Fibroblast of the conjunctiva (primary cell): ENCODE measurements around the gene IRF5.
"Not testable (repeated sequence)": the region's sequence is repeated elsewhere in the genome, so short reads cannot be mapped to it uniquely, and the experiment has no call there.

ENCODE experiments used
- DNase-seq: peaks from one replicate; pipeline ENCODE4 v3.0.0-alpha.2; 2010; ENCODE audit warnings: low read depth

Gene IRF5

GRCh38 chr7:128939075-128939860 is 1.5 kb downstream of the IRF5 start:
- DNase-seq = no peak

GRCh38 chr7:128939861-128940410 is 2.2 kb downstream of the IRF5 start:
- no peak for DNase-seq

GRCh38 chr7:128940494-128941322 is 3.0 kb downstream of the IRF5 start:
- no peak for DNase-seq

GRCh38 chr7:128941323-128941890 is 3.7 kb downstream of the IRF5 start:
- no peak for DNase-seq

GRCh38 chr7:128941946-128942526 is 4.3 kb downstream of the IRF5 start:
- DNase-seq = no peak

- not testable (repeated sequence) for DNase-seq
Observed at GRCh38 chr7:128943251-128943650, 5.5 kb downstream of the IRF5 start.

- no peak for DNase-seq
Observed at GRCh38 chr7:128944487-128945236, 6.9 kb downstream of the IRF5 start.

- DNase-seq = no peak
Observed at GRCh38 chr7:128945668-128946366, 8.1 kb downstream of the IRF5 start.

GRCh38 chr7:128946936-128947830 is 9.5 kb downstream of the IRF5 start:
- no peak for DNase-seq

- DNase-seq = no peak
Observed at GRCh38 chr7:128947854-128948253, 10.1 kb downstream of the IRF5 start.

GRCh38 chr7:128948312-128948973 is 10.7 kb downstream of the IRF5 start:
- no peak for DNase-seq

- no peak for DNase-seq
Observed at GRCh38 chr7:128948976-128949760, 11.4 kb downstream of the IRF5 start.

GRCh38 chr7:128951296-128951695 is 13.6 kb downstream of the IRF5 start:
- DNase-seq = no peak

GRCh38 chr7:128954150-128954549 is 16.4 kb downstream of the IRF5 start:
- no peak for DNase-seq

- DNase-seq = peak; percentile 12
Observed at GRCh38 chr7:128954830-128955802, 17.4 kb downstream of the IRF5 start.

- no peak for DNase-seq
Observed at GRCh38 chr7:128955981-128956380, 18.3 kb downstream of the IRF5 start.

- no peak for DNase-seq
Observed at GRCh38 chr7:128959296-128959695, 21.6 kb downstream of the IRF5 start.
